GM21390 (cell line): ENCODE results near the gene SRC.
A peak's percentile ranks its signal among the peaks of the same experiment; 100 is the strongest.

ENCODE experiments used
- ATAC-seq: cut with Tn5 transposase; IDR thresholded peaks from one replicate; pipeline ENCODE4 v1.9.1; 2021; ENCODE audit not compliant: unreplicated experiment

The SRC gene

DNA sequence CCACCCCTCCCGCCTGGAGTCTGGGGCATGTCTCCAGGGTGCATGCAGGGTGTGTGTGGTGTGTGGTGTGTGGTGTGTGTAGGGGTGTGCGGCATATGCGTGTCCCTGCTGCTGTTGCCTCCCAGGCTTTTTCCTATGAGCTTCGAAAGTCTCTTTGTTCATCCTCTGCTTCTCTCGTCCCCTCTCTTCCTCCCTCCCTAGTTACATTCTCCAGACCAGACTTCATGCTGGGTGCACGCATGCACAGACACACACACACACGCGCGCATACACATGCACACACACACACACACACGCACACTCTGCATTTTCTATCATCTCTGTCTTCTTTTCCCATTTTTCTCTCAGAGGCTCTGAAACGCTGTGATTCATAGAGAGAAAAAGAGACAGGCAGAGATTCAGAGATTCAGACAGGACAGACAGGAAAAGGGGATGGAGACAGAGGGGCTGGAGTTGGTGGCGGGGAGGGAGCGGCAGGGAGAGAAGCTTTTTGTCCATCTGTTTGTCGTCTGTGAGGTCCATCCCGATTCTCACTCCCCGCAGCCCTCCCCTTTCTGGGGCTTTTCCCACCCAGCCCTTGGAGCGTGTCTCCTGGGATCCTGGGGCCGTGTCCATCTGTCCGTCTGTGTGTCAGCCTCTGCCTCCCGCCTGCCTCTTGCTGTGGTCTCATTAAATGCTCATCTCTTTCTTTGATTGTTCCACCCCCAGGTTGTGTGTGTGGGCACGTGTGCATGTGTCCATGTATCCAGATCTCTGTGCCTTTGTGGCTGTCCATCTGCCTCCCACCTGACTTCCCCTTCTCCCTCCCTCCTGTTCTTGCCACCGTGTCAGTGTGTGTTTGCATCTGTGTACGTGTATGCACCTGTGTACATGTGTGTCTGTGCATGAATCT lies 62.6 kb downstream of the SRC start:
- ATAC-seq: peak; percentile 7

DNA sequence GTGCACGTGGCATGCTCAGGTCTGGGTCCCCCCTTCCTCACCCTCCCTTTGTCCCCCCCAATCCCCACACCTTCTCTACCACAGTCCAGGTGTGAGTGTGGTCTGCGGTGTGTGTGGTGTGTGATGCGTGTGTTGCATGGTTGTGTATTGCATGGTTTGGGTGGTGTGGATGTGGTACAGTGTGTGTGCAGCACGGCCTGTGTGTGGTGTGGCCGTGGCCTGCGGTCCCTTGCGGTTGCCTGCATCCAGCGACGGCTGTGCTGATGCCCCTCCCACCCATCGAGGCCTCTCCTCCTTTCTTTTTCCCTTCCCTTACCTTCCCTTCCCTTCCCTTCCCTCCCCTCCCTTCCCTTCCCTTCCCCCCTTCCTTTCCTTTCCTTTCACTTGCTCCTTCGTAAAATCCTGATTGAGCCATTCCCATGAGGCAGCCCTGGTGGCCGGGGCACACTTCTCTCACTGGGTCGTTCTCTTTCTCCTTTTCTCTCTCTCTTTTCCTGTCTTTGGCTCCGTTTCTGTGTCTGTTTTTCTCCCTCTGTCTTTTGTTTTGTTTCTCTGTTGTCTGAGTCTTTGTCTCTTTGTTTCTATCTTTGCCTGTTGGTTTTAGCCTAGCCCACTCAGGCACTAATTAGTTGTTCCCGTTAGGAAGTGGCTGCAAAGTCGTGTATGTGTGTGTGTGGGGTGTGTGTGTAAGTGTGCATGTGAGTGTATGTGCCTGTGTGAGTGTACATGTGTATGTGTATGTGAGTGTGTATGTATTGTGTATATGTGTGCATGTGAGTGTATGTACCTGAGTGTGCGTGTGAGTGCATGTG lies 65.7 kb downstream of the SRC start:
- no peak for ATAC-seq

DNA sequence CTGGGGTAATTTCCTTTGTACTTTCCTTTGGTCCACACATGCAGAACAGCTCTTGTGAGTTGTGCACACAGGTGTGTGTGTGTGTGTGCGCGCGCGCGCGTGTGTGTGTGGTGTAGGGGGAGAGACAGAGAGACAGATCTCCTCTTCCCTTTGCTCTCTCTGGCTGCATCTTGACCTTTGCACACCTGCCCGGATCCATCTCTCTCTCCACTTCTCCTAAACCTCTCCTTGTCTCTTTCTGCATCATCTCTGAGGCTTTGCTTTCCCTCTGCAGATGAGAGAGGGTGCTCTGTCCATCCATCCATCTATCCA lies 67.0 kb downstream of the SRC start:
- ATAC-seq: no peak

DNA sequence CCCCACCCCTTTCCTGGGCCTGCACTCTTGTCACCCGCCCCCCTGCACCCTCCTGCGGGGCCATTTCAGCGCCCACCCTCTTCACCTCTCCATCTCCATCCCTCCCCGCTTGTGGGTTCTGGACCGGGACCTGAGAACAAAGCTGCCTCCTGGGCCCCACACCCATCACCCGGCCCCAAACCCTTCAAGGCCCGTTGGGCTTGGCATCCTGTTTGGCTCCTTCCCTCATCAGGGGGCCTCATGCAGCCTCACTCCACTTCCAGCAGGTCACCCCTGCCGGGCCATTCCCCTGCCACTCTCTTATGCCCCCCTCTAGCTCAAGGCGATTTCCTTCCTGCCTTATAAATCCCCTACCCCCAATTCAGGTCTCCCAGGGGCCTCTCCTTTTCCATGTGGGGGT lies 67.4 kb downstream of the SRC start:
- no peak for ATAC-seq

- no peak for ATAC-seq
These were observed 68.5 kb downstream of the SRC start for GRCh38 chr20:37414224-37415035.

DNA sequence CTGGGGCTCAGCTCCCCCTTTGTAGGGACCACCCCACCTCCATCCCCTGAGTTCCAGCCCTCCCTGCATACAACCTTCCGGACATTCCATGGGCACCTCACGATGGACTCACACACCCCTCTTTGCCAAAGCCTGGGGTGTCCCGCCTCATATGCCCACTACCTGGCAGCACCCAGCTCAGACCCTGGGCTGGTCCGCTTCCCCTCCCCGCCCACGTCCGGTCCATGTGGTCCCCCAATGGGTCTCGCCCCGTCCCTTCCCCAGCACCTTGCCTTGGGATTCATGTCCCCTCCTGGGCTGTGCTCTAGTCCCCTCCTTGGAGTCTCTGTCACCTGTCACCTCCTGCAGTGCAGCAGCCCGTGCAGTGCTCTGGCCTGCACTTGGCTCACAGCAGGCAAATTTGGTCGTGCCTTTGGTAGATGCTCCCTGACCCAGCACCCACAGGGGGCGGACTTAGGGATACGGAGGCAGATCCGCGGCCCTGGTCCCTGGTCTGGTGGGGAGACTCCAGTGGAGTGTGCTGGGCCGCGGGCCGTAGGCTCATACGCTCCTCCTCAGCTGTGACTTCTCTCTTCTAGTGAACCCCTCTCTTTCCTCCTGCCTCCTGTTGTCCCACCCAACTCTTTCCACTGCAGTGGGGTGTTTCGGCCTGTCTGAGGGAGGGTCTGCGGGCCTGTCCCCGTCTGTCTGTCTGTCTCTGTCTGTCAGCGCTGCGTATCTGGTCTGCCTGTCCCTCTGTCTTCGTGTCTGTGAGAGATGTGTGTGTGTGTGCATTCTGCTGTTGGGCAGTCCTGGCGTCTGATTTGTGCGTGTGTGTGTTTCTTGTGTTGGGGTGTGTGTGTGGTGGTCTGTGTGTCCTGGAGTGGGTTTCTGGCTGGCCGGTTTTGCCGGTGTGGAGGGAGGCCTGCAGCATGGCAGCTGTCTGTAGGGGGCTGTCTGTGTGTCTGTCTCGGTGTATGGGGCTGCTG lies 69.5 kb downstream of the SRC start:
- ATAC-seq: no peak

DNA sequence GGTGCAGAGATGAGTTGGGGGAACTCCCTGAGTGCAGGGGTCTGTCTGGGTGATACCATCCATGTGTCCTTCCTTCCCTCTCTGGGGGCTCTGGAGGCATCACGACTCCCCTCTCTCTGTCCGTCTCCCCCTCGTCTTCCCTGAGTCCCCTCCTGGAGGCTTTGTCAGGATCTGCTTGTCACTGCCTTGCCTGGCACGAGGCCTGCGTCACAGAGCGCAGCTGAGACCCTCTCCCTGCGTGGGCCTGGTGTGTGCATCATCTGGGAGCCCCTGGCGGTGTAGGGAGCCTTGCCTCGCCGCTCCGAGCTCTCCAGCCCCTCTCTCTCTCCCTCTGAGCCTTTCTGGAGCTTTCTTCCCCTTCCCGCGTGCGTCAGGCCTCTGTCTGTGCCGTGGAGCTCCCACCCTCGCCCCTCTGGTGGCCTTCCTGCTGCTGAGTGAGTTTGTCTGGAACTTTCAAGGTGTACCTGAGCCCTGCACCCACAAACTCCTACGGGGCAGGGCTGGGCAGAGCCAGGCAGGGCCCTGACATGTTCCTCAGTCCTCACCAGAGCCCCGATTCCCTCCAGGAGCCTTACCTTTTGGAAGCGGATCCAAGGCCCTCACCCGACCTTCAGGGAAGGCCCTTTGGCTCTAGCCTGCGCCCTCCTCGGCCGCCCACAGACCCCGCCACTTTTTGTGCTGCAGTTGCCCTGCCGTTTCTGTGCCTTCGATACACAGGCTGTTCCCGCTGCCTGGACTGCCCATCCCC lies 70.3 kb downstream of the SRC start:
- no peak for ATAC-seq

DNA sequence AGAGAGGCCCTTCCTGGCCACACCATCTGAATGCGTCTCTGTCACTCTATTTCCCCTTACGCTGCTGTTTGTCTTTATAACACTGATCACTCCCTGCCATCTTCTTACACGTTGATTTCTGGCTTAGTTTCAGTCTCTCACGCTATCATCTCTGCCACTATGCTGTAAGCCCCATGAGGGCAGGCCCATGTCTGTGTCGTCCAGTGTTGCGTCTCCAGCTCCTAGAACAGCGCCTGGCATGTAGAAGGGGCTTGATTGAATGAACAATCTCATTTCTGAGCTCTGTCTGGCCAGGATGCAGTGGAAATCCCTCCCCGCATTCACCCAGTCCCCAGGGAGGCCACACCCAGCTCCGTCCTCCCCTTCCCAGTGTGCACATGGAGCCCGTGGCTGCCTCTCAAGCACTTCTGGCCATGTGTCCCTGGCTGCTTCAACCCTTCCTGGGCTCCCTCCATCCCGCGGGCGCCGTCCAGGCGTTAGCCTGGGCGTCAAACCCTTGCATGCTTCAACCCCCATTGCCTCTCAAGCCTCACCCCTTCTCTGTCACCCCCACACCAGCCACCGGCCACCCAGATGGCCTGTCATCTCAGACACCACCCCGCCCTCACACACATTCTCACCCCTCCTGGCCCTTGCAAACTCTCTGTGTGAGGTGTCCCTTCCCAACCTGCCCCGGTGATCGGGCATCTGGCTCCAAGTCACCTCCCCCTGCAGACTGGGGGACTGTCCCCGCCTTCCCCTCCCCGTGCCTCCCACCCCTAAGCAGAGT lies 71.1 kb downstream of the SRC start:
- no peak for ATAC-seq

DNA sequence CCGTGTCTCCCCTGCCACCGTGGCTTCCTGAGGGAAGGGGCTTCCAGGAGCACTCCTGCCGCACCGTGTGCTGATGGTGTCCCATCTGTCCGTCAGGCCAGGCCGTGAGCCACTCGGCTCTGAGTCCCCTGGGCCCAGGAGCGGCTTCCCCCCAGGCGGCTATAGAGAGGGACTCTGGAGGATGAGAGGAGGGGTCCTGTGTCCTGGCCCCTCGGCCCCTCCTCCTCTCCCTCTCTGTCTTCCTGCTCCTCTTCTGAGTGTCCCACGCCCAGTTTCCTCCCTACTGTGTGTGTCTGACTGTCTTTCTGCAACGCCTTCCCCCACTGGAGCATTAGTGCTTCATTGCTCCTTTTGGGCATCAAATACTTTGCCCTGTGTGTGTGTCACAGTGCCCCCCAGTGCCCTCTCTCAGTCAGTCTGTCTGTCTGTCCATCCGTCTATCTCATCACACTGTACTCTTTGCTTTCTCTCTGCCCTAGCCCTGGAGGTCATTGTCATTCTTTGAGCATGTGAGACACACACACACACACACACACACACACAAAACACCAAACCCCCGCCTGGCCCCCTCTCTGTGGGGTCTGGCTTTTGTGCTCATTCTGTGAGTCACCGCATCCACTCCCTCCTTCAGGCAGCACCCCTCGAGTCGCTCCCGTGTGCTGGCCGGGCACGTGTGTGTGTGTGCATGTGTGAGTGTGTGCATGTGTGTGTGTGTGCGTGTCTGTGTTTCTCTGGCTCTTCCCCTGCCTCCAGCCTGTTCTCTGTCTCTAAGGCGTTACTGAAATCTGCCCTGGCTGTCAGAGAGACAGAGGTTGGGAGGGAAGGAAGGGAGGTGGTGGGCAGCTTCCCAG lies 71.9 kb downstream of the SRC start:
- no peak for ATAC-seq

DNA sequence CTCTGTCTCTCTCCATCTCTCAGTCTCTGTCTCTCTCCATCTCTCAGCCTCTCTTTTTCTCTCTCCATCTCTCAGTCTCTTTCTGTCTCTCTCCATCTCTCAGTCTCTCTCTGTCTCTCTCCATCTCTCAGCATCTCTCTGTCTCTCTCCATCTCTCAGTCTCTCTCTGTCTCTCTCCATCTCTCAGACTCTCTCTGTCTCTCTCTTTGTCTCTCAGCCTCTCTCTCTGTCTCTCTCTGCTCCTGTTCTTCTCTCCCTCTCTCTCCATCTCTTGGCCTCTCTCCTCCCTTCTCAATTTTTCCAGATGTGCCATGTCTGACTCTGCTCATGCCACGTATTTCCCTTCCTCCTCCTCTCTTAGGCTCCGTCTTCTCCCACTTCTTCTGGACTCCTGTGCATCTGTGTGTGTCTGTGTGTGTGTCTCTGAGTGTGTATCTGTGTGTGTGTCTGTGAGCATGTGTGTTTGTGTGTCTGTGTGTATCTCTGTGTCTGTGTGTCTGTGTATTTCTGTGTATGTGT lies 72.7 kb downstream of the SRC start:
- no peak for ATAC-seq

DNA sequence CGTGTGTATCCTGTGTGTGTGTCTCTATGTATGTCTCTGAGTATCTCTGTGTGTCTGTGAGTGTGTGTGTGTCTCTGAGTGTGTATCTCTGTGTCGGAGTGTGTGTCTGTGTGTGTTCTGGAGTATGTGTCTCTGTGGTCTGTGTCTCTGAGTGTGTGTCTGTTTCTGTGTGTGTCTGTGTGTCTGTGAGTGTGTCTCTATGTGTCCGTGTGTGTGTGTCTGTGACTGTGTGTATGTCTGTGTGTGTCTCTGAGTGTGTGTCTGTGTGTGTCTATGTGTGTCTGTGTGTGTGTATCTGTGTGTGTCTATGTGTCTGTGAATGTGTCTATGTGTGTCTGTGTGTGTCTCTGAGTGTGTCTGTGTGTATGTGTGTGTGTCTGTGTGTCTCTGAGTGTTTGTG lies 73.4 kb downstream of the SRC start:
- no peak for ATAC-seq

- ATAC-seq: no peak
These were observed 74.0 kb downstream of the SRC start for GRCh38 chr20:37419774-37420542.

DNA sequence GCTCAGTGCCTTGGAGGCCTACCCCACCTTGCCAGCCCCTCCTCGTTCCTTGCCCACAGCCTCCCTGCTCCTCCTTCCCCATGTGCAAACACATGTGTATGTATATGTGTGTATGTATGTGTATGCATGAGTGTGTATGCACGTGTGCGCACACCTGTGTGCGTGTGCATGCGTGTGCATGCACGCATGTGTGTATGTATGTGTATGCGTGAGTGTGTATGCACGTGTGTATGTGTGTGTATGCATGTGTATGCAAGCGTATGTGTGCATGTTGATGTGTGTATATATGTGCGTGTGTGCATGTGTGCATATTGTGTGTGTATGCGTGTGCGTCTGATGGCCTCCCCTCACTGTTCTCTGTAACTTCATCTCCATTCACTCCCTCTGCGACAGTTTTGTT lies 74.7 kb downstream of the SRC start:
- no peak for ATAC-seq

- no peak for ATAC-seq
These were observed 75.3 kb downstream of the SRC start for GRCh38 chr20:37421060-37421905.

- ATAC-seq: no peak
These were observed 76.0 kb downstream of the SRC start for GRCh38 chr20:37421988-37422387.

GRCh38 chr20:37422791-37423286 lies 76.9 kb downstream of the SRC start:
- no peak for ATAC-seq
